Esophagus squamous epithelium (tissue), 5 donors: ENCODE data around the gene TFCP2L1. TPM values are rescaled to one million over a fixed set of nuclear protein-coding genes. Genes with fewer than 3 reads are reported as not detected.
"Not testable (repeated sequence)": the region's sequence is repeated elsewhere in the genome, so short reads cannot be mapped to it uniquely, and the experiment has no call there.

Source experiments
- DNase-seq: peaks from one replicate; lab custom pipeline; 2025; lab: John Stamatoyannopoulos, UW
- H3K27ac ChIP-seq, 4 donors: fragments of 200-600 bp; sonication (generic); one replicate each; pipeline ENCODE4 v1.5.1; 2016 to 2019; ENCODE audit warnings: mild to moderate bottlenecking in 1 of 4
- H3K27me3 ChIP-seq, 4 donors: fragments of 200-600 bp; sonication (generic); 1 replicate in 3 of 4; 2 replicates in 1 of 4; pipeline versions ENCODE4 v1.5.1 to v1.6.0; 2017 to 2021; ENCODE audit warnings: antibody characterized with exemption in 1 of 4
- H3K36me3 ChIP-seq, 3 donors: fragments of 200-600 bp; sonication (generic); one replicate each; pipeline ENCODE4 v1.5.1; 2016 to 2019
- H3K4me1 ChIP-seq, 3 donors: fragments of 200-600 bp; sonication (generic); one replicate each; pipeline ENCODE4 v1.5.1; 2017 to 2019
- H3K4me3 ChIP-seq, 4 donors: fragments of 200-600 bp; sonication (generic); 1 replicate in 3 of 4; 2 replicates in 1 of 4; pipeline ENCODE4 v1.5.1; 2016 to 2019; ENCODE audit warnings: mild to moderate bottlenecking in 2 of 4, moderate library complexity in 1 of 4
- H3K9me3 ChIP-seq, 3 donors: fragments of 200-600 bp; sonication (generic); one replicate each; pipeline ENCODE4 v1.5.1; 2016 to 2019
- CTCF ChIP-seq, 6 experiments: fragments of 450-650 bp in 4 of 6; fragments of 200-600 bp in 2 of 6; sonication (generic) in 2 of 6; IDR thresholded peaks; one replicate each; pipeline ENCODE4 v1.5.1; 2016 to 2019; ENCODE audit warnings: antibody characterized with exemption in 6 of 6, mild to moderate bottlenecking in 4 of 6, moderate library complexity in 4 of 6
- POLR2A ChIP-seq, 4 donors: fragments of 450-650 bp; IDR thresholded peaks; one replicate each; pipeline ENCODE4 v1.6.1; 2017; ENCODE audit warnings: antibody characterized with exemption in 4 of 4, mild to moderate bottlenecking in 4 of 4, moderate library complexity in 3 of 4
- WGBS, 2 donors: methylation state at CpG; one replicate each; pipeline ENCODE4 v1.1.5; 2018; 5-methylcytosine and 5-hydroxymethylcytosine counted together
- intact Hi-C: fragments of 100-400 bp; cut with DNase I; formaldehyde crosslinking; loops from one replicate; pipeline ENCODE4 v1.15.0; 2022
- total RNA-seq, 4 donors: library from RNA; depleted of rRNA; stranded (reverse); fragments of >200 nt; gene quantifications; one replicate each; pipeline ENCODE4 v1.1.0, GENCODE V29; 2016
- donor health status: DM: yes; HTN: yes; CAD: no.

Gene TFCP2L1
- total RNA-seq = 10 to 100 TPM; 17.9 to 39.7 (median 24.0) TPM

- peak within 1 kb of the TSS; percentile 59 to 78 (median 76) for H3K4me3 ChIP-seq
- intact Hi-C loops = no loop called here
- peaks cover 0 to 44% (median 0%) of the 10 kb centered on the region in 4 donors for H3K27me3 ChIP-seq
- no peak for DNase-seq
- 1 to 2% methylated on average over 6 to 24 of the region's 119 CpGs for WGBS, 2 donors
- no peak for TF ChIP-seq CTCF (IDR thresholded peaks at IDR 0.05)
- peak in 3 of 4 donors; percentile 66 to 82 (median 80) for TF ChIP-seq POLR2A (IDR thresholded peaks at IDR 0.05)
- no peaks in the 10 kb centered on the region for H3K9me3 ChIP-seq
- peak within 1 kb of the TSS; percentile 65 to 92 (median 86) for H3K27ac ChIP-seq
- peaks cover 0 to 16% (median 0%) of the 10 kb centered on the region in 3 donors for H3K36me3 ChIP-seq
- H3K4me1 ChIP-seq = peaks cover 0 to 59% (median 0%) of the 10 kb centered on the region in 3 donors
Measured at GRCh38 chr2:121284463-121285449, at the start of gene TFCP2L1. TFCP2L1 (minus strand) TSS chr2:121285202; CDS start chr2:121285109, 93 bp downstream.

GRCh38 chr2:121333834-121334558 lies 49.0 kb upstream of the TFCP2L1 start:
- no peak overlapping the region for H3K4me3 ChIP-seq
- no peaks in the 10 kb centered on the region for H3K9me3 ChIP-seq
- intact Hi-C loops = no loop called here
- no peak overlapping the region for H3K27ac ChIP-seq
- H3K27me3 ChIP-seq = peaks cover 0 to 3% (median 0%) of the 10 kb centered on the region in 4 donors
- H3K36me3 ChIP-seq = peaks cover 0 to 20% (median 6%) of the 10 kb centered on the region in 3 donors
- DNase-seq = no peak
- 64 to 72% methylated on average over 4 to 12 of the region's 12 CpGs for WGBS, 2 donors
- no peak for TF ChIP-seq CTCF (IDR thresholded peaks at IDR 0.05)
- no peak for TF ChIP-seq POLR2A (IDR thresholded peaks at IDR 0.05)
- peaks cover 0 to 4% (median 0%) of the 10 kb centered on the region in 3 donors for H3K4me1 ChIP-seq

GRCh38 chr2:121333231-121333630 lies 48.2 kb upstream of the TFCP2L1 start:
- Histone ChIP-seq H3K36me3 (peaks cover 0 to 13% (median 3%) of the 10 kb centered on the region in 3 donors), H3K27me3 (peaks cover 0 to 3% (median 0%) of the 10 kb centered on the region in 4 donors), H3K9me3 (no peaks in the 10 kb centered on the region), H3K4me3 (no peak overlapping the region), H3K4me1 (peaks cover 0 to 4% (median 0%) of the 10 kb centered on the region in 3 donors), H3K27ac (no peak overlapping the region)
- 76 to 84% methylated on average over 11 to 17 of the region's 17 CpGs for WGBS, 2 donors
- no peak for DNase-seq
- TF ChIP-seq POLR2A (IDR thresholded peaks at IDR 0.05) (no peak), CTCF (IDR thresholded peaks at IDR 0.05) (no peak)
- intact Hi-C loops = no loop called here

GRCh38 chr2:121331324-121331723 lies 46.3 kb upstream of the TFCP2L1 start:
- 66 to 67% methylated on average over 8 of the region's 8 CpGs for WGBS, 2 donors
- H3K4me1 ChIP-seq, H3K9me3 ChIP-seq, H3K27me3 ChIP-seq, H3K36me3 ChIP-seq, H3K27ac ChIP-seq, intact Hi-C loops, DNase-seq, H3K4me3 ChIP-seq: not testable (repeated sequence)

- peaks cover 0 to 2% (median 0%) of the 10 kb centered on the region in 3 donors for H3K4me1 ChIP-seq
- H3K9me3 ChIP-seq = no peaks in the 10 kb centered on the region
- H3K27ac ChIP-seq = no peak overlapping the region
- intact Hi-C loops = no loop called here
- H3K27me3 ChIP-seq = peaks cover 0 to 3% (median 0%) of the 10 kb centered on the region in 4 donors
- H3K4me3 ChIP-seq = no peak overlapping the region
- no peaks in the 10 kb centered on the region for H3K36me3 ChIP-seq
- TF ChIP-seq POLR2A (IDR thresholded peaks at IDR 0.05) (no peak), CTCF (IDR thresholded peaks at IDR 0.05) (no peak)
- DNase-seq = no peak
- 89 to 92% methylated on average over 15 of the region's 15 CpGs for WGBS, 2 donors
Measured at GRCh38 chr2:121330921-121331320, 45.9 kb upstream of the TFCP2L1 start.
